Activated naive CD8-positive, alpha-beta T cell treated with anti-CD3 and anti-CD28 coated beads, Interleukin-2, amount 50 U/mL, for 24 hours (primary cell): ENCODE data around the gene ANKEF1.

Source experiments
- ATAC-seq: fragments of 150-1000 bp; cut with Tn5 transposase; one replicate; pipeline ENCODE4 v1.10.0; 2021
- DNase-seq: peaks from one replicate; pipeline ENCODE4 v3.0.0; 2021
- H3K27ac Mint-ChIP-seq: one replicate; pipeline ENCODE4 v1.8.0; 2021; ENCODE audit warnings: mild to moderate bottlenecking, mixed read lengths
- H3K27me3 Mint-ChIP-seq: one replicate; pipeline ENCODE4 v1.8.0; 2021; ENCODE audit warnings: mixed read lengths
- H3K36me3 Mint-ChIP-seq: one replicate; pipeline ENCODE4 v1.8.0; 2021; ENCODE audit warnings: low read depth, mixed read lengths
- H3K4me1 Mint-ChIP-seq: one replicate; pipeline ENCODE4 v1.8.0; 2021; ENCODE audit warnings: mixed read lengths
- H3K4me3 Mint-ChIP-seq: one replicate; pipeline ENCODE4 v1.8.0; 2021; ENCODE audit warnings: mild to moderate bottlenecking, moderate library complexity, mixed read lengths
- H3K9me3 Mint-ChIP-seq: one replicate; pipeline ENCODE4 v1.8.0; 2021; ENCODE audit warnings: mixed read lengths

Gene ANKEF1

GRCh38 chr20:10089871-10090587 lies 55.2 kb downstream of the ANKEF1 start:
- H3K27me3 Mint-ChIP-seq, result no peaks in the 10 kb centered on the region
- no peaks in the 10 kb centered on the region for H3K36me3 Mint-ChIP-seq
- no peak overlapping the region for H3K4me3 Mint-ChIP-seq

DNA sequence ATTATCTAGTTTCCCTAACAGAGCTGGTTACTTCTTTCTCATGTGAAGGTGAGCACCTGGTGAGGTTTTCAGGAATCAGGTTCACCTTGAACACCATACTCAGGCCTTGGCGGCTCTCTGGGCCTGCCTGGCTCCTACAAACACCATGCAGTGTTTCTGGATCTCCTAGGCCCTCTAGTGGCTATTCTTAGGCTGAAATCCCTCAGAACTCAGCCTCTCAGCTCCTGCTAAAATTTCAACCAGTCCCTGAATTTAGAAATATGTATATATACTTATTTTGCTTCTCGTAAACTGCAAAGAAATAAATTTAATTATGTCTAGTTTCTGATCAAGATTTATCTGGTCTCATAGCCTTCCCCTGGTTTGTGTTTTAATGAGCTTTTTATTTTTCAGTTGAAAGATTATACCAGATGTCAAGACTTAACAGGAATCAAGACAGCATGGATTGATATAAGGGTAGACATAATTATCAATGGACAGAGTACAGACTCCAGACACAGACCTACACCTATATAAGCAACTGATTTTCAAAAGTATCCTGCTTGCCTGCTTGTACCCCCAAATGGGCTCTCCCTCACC lies 55.9 kb downstream of the ANKEF1 start:
- no peak overlapping the region for H3K27ac Mint-ChIP-seq
- H3K4me1 Mint-ChIP-seq, result no peaks in the 10 kb centered on the region
- H3K4me3 Mint-ChIP-seq, result no peak overlapping the region
- ATAC-seq, result no peak
- no peaks in the 10 kb centered on the region for H3K9me3 Mint-ChIP-seq
- H3K36me3 Mint-ChIP-seq, result no peaks in the 10 kb centered on the region
- H3K27me3 Mint-ChIP-seq, result no peaks in the 10 kb centered on the region
- peak; percentile 3 for DNase-seq

More at GRCh38 chr20:10089871-10090587, 55.2 kb downstream of the ANKEF1 start:
- Mint-ChIP-seq H3K4me1 (no peaks in the 10 kb centered on the region), H3K27ac (no peak overlapping the region), H3K9me3 (no peaks in the 10 kb centered on the region)
- DNase-seq (no peak), ATAC-seq (no peak)

- Mint-ChIP-seq H3K27me3 (peaks cover 8% of the 10 kb centered on the region), H3K36me3 (no peaks in the 10 kb centered on the region), H3K27ac (no peak overlapping the region), H3K9me3 (no peaks in the 10 kb centered on the region), H3K4me1 (no peaks in the 10 kb centered on the region), H3K4me3 (no peak overlapping the region)
- no peak for DNase-seq
- no peak for ATAC-seq
Observed at GRCh38 chr20:10093087-10093591, 58.4 kb downstream of the ANKEF1 start.

- H3K4me3 Mint-ChIP-seq, result no peak overlapping the region
- no peaks in the 10 kb centered on the region for H3K36me3 Mint-ChIP-seq
- DNase-seq (no peak), ATAC-seq (no peak)
- no peaks in the 10 kb centered on the region for H3K4me1 Mint-ChIP-seq
- H3K9me3 Mint-ChIP-seq, result peaks cover 3% of the 10 kb centered on the region
- H3K27me3 Mint-ChIP-seq, result peaks cover 8% of the 10 kb centered on the region
- H3K27ac Mint-ChIP-seq, result no peak overlapping the region
Observed at GRCh38 chr20:10094566-10095173, 59.9 kb downstream of the ANKEF1 start.

GRCh38 chr20:10096790-10097189 lies 62.0 kb downstream of the ANKEF1 start:
- Mint-ChIP-seq H3K4me3 (no peak overlapping the region), H3K4me1 (no peaks in the 10 kb centered on the region), H3K36me3 (no peaks in the 10 kb centered on the region), H3K9me3 (peaks cover 3% of the 10 kb centered on the region), H3K27ac (no peak overlapping the region), H3K27me3 (peaks cover 8% of the 10 kb centered on the region)
- DNase-seq (no peak), ATAC-seq (no peak)

DNA sequence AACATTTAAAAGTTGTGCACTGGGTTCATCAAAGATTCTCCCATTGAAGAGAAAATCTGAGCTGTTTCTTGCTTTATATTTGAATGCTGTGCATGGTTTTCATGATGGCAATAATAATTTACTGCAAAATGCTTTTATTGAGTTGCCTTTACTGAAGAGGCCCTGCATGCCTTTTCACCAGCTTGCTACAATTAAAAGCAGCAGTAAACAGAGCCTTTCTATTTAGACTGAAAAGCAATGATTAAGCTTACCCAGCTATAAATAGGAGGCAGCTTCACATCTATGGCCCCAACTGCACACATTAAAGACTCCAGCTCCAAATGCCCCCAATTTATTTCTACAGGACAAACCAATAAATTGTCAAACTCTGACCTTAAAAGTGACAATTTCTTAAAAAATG lies 70.3 kb downstream of the ANKEF1 start:
- ATAC-seq, result no peak
- Mint-ChIP-seq H3K4me1 (no peaks in the 10 kb centered on the region), H3K9me3 (no peaks in the 10 kb centered on the region), H3K36me3 (no peaks in the 10 kb centered on the region), H3K4me3 (no peak overlapping the region), H3K27ac (no peak overlapping the region), H3K27me3 (peaks cover 1% of the 10 kb centered on the region)
- DNase-seq, result no peak
